GM12878 (cell line): ENCODE measurements around the gene ZNF366. TPM values are rescaled to one million over a fixed set of nuclear protein-coding genes. Genes with fewer than 3 reads are reported as not detected.

ENCODE experiments used
- ATAC-seq: fragments of 200-7000 bp; cut with Tn5 transposase; 3 replicates; pipeline ENCODE4 v1.9.1; 2020; ENCODE audit warnings: mild to moderate bottlenecking, moderate library complexity
- BruUV-seq: library from RNA; stranded (reverse); fragments of 400-500 nt; replicated peaks from 2 replicates; lab custom pipeline; 2021; lab: Mats Ljungman, UMichigan
- CTCF ChIA-PET: fragments of 300-600 bp; sonication (Branson Sonifier 250); formaldehyde crosslinking; extraction: SDS; loops from one replicate; lab custom pipeline; 2021; ENCODE audit warnings: inconsistent platforms; lab: Yijun Ruan, JAX
- POLR2A ChIA-PET: fragments of 350-600 bp; formaldehyde crosslinking; extraction: SDS; loops from one replicate; lab custom pipeline; 2021; ENCODE audit warnings: inconsistent platforms; lab: Charles Lee
- RAD21 ChIA-PET: fragments of 300-600 bp; sonication (Branson Sonifier 250); formaldehyde crosslinking; loops from one replicate; lab custom pipeline; 2023; ENCODE audit warnings: antibody characterized with exemption; ENCODE audit not compliant: unreplicated experiment; lab: Charles Lee
- SMC1A ChIA-PET: fragments of 300-600 bp; sonication (Branson Sonifier 250); formaldehyde crosslinking; loops from one replicate; lab custom pipeline; 2023; ENCODE audit not compliant: unreplicated experiment, uncharacterized antibody; lab: Charles Lee
- DNase-seq: peaks from one replicate; pipeline ENCODE4 v3.0.0-alpha.2; 2011; ENCODE audit warnings: low read depth, low spot score
- FAIRE-seq: peaks from 3 replicates; lab custom pipeline; 2011; peaks lifted over from hg19 to GRCh38; lab: Jason Lieb, UNC
- H2AFZ ChIP-seq: 2 replicates; pipeline ENCODE4 v1.6.0; 2011; ENCODE audit warnings: low read depth, low read length, control low read depth; ENCODE audit not compliant: control insufficient read depth
- H3K27ac ChIP-seq: 2 replicates; pipeline ENCODE4 v1.5.1; 2011; ENCODE audit warnings: control low read depth; ENCODE audit not compliant: control insufficient read depth, insufficient read depth
- H3K27me3 ChIP-seq, 2 experiments: replicated peaks in 1 of 2; 2 replicates each; pipeline versions ENCODE4 v1.6.0 to v1.6.1; 2011; ENCODE audit warnings: low read length in 1 of 2; ENCODE audit not compliant: control insufficient read depth in 2 of 2, insufficient read depth in 2 of 2
- H3K36me3 ChIP-seq, 2 experiments: 2 replicates each; pipeline ENCODE4 v1.5.1; 2011; ENCODE audit warnings: low read length in 1 of 2; ENCODE audit not compliant: control insufficient read depth in 2 of 2, insufficient read depth in 2 of 2
- H3K4me1 ChIP-seq: 2 replicates; pipeline ENCODE4 v1.6.1; 2011; ENCODE audit warnings: mild to moderate bottlenecking, low read length, moderate library complexity, mixed read lengths; ENCODE audit not compliant: control insufficient read depth, insufficient read depth
- H3K4me2 ChIP-seq: 2 replicates; pipeline ENCODE4 v1.6.0; 2011; ENCODE audit warnings: control low read depth; ENCODE audit not compliant: control insufficient read depth, insufficient read depth
- H3K4me3 ChIP-seq: fragments of 200-600 bp; sonication (generic); 2 replicates; pipeline ENCODE4 v1.5.1; 2016
- H3K79me2 ChIP-seq: 2 replicates; pipeline ENCODE4 v1.6.0; 2011; ENCODE audit warnings: low read length; ENCODE audit not compliant: control insufficient read depth, insufficient read depth
- H3K9ac ChIP-seq: 2 replicates; pipeline ENCODE4 v1.8.0; 2011; ENCODE audit warnings: low read length, control low read depth, mixed read lengths; ENCODE audit not compliant: control insufficient read depth, insufficient read depth
- H3K9me3 ChIP-seq: replicated peaks from 3 replicates; pipeline ENCODE4 v1.5.1; 2011; ENCODE audit warnings: mild to moderate bottlenecking, low read length; ENCODE audit not compliant: control insufficient read depth, insufficient read depth
- H4K20me1 ChIP-seq: 2 replicates; pipeline ENCODE4 v1.6.0; 2011; ENCODE audit not compliant: control insufficient read depth, insufficient read depth
- CHD1 ChIP-seq: IDR thresholded peaks from 2 replicates; pipeline ENCODE4 v1.6.1; 2012; ENCODE audit warnings: low read depth, low read length, improper control_type of control experiment
- ETV6 ChIP-seq, 2 experiments: fragments of 450-650 bp in 1 of 2; IDR thresholded peaks in 1 of 2; conservative IDR thresholded peaks in 1 of 2; 2 replicates each; pipeline ENCODE4 v1.6.1; 2014; ENCODE audit warnings: antibody characterized with exemption in 1 of 2, borderline replicate concordance in 1 of 2, low read depth in 1 of 2, mild to moderate bottlenecking in 1 of 2, moderate library complexity in 1 of 2
- IKZF1 ChIP-seq: fragments of 450-650 bp; conservative IDR thresholded peaks from 2 replicates; pipeline ENCODE4 v1.6.1; 2017; ENCODE audit warnings: antibody characterized with exemption, mild to moderate bottlenecking
- IRF4 ChIP-seq: IDR thresholded peaks from 2 replicates; pipeline ENCODE4 v1.6.1; 2011; ENCODE audit warnings: low read depth, low read length
- LARP7 ChIP-seq: fragments of 450-650 bp; IDR thresholded peaks from 2 replicates; pipeline ENCODE4 v1.6.1; 2017; ENCODE audit warnings: mild to moderate bottlenecking
- NR2C2 ChIP-seq: IDR thresholded peaks from 2 replicates; pipeline ENCODE4 v1.6.1; 2011; ENCODE audit warnings: borderline replicate concordance, low read depth; ENCODE audit not compliant: control insufficient read depth, insufficient read length
- PAX5 ChIP-seq: IDR thresholded peaks from 2 replicates; pipeline ENCODE4 v1.6.1; 2011; ENCODE audit warnings: low read depth, low read length, borderline replicate concordance
- RB1 ChIP-seq: fragments of 450-650 bp; formaldehyde crosslinking; IDR thresholded peaks from 2 replicates; pipeline ENCODE4 v1.6.1; 2017; ENCODE audit warnings: mild to moderate bottlenecking, borderline replicate concordance
- SMARCA5 ChIP-seq: fragments of 450-650 bp; IDR thresholded peaks from 2 replicates; pipeline ENCODE4 v1.6.1; 2017; ENCODE audit warnings: mild to moderate bottlenecking
- SRF ChIP-seq, 2 experiments: IDR thresholded peaks; 2 replicates each; pipeline ENCODE4 v1.6.1; 2011; ENCODE audit warnings: low read depth in 2 of 2, low read length in 2 of 2, mild to moderate bottlenecking in 1 of 2, moderate library complexity in 1 of 2
- TARDBP ChIP-seq: IDR thresholded peaks from 2 replicates; pipeline ENCODE4 v1.6.1; 2016; ENCODE audit warnings: borderline replicate concordance
- YBX1 ChIP-seq: fragments of 450-650 bp; IDR thresholded peaks from 2 replicates; pipeline ENCODE4 v1.6.1; 2016; ENCODE audit warnings: antibody characterized with exemption
- ZNF207 ChIP-seq: fragments of 450-650 bp; IDR thresholded peaks from 2 replicates; pipeline ENCODE4 v1.6.1; 2014; ENCODE audit warnings: antibody characterized with exemption, mild to moderate bottlenecking, borderline replicate concordance
- WGBS: methylation state at CpG from one replicate; pipeline ENCODE4 v1.1.6; 2016; ENCODE audit warnings: low lambda C conversion rate; ENCODE audit not compliant: insufficient replicate concordance, insufficient coverage; ENCODE audit errors: missing lambda C conversion rate; 5-methylcytosine and 5-hydroxymethylcytosine counted together
- in situ Hi-C: fragments of 300-500 bp; cut with MboI; formaldehyde crosslinking; loops from 9 replicates; pipeline ENCODE4 v1.14.3; 2018; ENCODE audit warnings: mixed read lengths
- intact Hi-C: fragments of 100-400 bp; cut with micrococcal nuclease; formaldehyde crosslinking; loops from one replicate; pipeline ENCODE4 v1.14.2; 2022; ENCODE audit not compliant: unreplicated experiment
- polyA plus RNA-seq, 11 experiments: library from polyadenylated mRNA; depleted of rRNA in 4 of 11; unstranded in 6 of 11; stranded (reverse) in 5 of 11; fragments of >200 nt; fragmentation: Nextera tagmentation in 4 of 11; fragmentation: Illumina TruSeq in 1 of 11; extraction: Ambion mirVana in 4 of 11; extraction: Trizol in 1 of 11; gene quantifications; 1 replicate in 1 of 11; 2 replicates in 10 of 11; pipeline versions ENCODE4 v1.2.1 to v1.2.3, GENCODE V29; 2011 to 2016; ENCODE audit warnings: inconsistent platforms in 2 of 11, missing spikeins in 2 of 11, low read depth in 1 of 11
- total RNA-seq, 4 experiments: library from RNA; depleted of rRNA in 3 of 4; stranded (reverse); fragments of >200 nt in 3 of 4; fragmentation: Illumina TruSeq in 1 of 4; extraction: Trizol in 1 of 4; gene quantifications; 2 replicates each; pipeline versions ENCODE4 v1.2.1 to v1.2.3, GENCODE V29; 2013 to 2021
- TF ChIP-seq, protein P1 (sequence below): fragments of 450-650 bp; IDR thresholded peaks from 2 replicates; pipeline ENCODE4 v1.6.1; 2016; ENCODE audit warnings: mild to moderate bottlenecking
- TF ChIP-seq, protein P2 (sequence below): IDR thresholded peaks from 2 replicates; pipeline ENCODE4 v1.6.1; 2011; ENCODE audit warnings: borderline replicate concordance, low read depth, mild to moderate bottlenecking, moderate library complexity, mixed read lengths, low read length; ENCODE audit not compliant: insufficient read depth; ENCODE audit errors: extremely low read length

The ZNF366 gene
- total and polyA plus RNA-seq, 10 of the 15 experiments (the other 5 are each of a cell fraction or from before 2014, with no cell fraction given): 0.01 to 0.18 (median 0.04) TPM; not detected in 6

DNA sequence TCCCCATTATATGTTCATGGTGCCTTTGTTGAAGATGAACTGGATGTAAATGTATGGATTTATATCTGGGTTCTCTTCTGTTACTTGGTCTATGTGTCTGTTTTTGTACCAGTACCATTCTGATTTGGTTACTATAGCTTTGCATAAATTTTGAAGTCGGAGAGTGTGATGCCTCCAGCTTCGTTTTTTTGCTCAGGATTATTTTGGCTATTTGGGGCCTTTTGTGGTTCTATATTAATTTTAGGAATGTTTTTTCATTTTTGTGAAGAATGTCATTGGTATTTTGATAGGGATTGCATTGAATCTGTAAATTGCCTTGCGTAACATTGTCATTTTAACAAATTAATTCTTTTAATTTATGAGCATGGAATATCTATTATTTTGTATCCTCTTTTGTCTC, 36.6 kb upstream of the ZNF366 start:
- CTCF ChIA-PET: interaction anchor here (0.9 kb wide), 1 partner anchor 14 kb away, joined by 3 read pairs; no protein-coding TSS in a partner anchor
- no peaks in the 10 kb centered on the region for H3K4me1 ChIP-seq
- no peaks in the 10 kb centered on the region for H4K20me1 ChIP-seq
- WGBS: 66% methylated on average over 3 of the region's 3 CpGs
- H3K79me2 ChIP-seq: no peaks in the 10 kb centered on the region
- H3K9me3 ChIP-seq: no peaks in the 10 kb centered on the region
- no TSS peak for BruUV-seq
- no peak overlapping the region for H3K4me2 ChIP-seq
- no peaks in the 10 kb centered on the region for H3K36me3 ChIP-seq
- no peak overlapping the region for H2AFZ ChIP-seq
- no peak for ATAC-seq
- H3K27ac ChIP-seq: no peak overlapping the region
- POLR2A ChIA-PET: interaction anchor here (0.5 kb wide), 1 partner anchor 189 kb away, joined by 3 read pairs; no protein-coding TSS in a partner anchor
- FAIRE-seq: no peak
- RAD21 ChIA-PET: no interaction called here
- SMC1A ChIA-PET: no interaction called here
- in situ Hi-C loops (loop anchor here (25.0 kb wide), 1 partner anchor 757 kb away; no protein-coding TSS in a partner anchor), intact Hi-C loops (no loop called here)
- DNase-seq: no peak
- H3K4me3 ChIP-seq: no peak overlapping the region
- H3K9ac ChIP-seq: no peak overlapping the region
- H3K27me3 ChIP-seq: no peaks in the 10 kb centered on the region; a peak in 1 of 4 replicates
- no peak for TF ChIP-seq RB1
- TF ChIP-seq, protein P1, sequence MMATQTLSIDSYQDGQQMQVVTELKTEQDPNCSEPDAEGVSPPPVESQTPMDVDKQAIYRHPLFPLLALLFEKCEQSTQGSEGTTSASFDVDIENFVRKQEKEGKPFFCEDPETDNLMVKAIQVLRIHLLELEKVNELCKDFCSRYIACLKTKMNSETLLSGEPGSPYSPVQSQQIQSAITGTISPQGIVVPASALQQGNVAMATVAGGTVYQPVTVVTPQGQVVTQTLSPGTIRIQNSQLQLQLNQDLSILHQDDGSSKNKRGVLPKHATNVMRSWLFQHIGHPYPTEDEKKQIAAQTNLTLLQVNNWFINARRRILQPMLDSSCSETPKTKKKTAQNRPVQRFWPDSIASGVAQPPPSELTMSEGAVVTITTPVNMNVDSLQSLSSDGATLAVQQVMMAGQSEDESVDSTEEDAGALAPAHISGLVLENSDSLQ: no peak
- no peak for TF ChIP-seq TARDBP
- TF ChIP-seq IKZF1: no peak

GRCh38 chr5:72543365-72543764, 36.2 kb upstream of the ZNF366 start:
- Histone ChIP-seq H2AFZ (no peak overlapping the region), H3K79me2 (no peaks in the 10 kb centered on the region), H3K27ac (no peak overlapping the region), H4K20me1 (no peaks in the 10 kb centered on the region), H3K4me3 (no peak overlapping the region), H3K9me3 (no peaks in the 10 kb centered on the region), H3K36me3 (no peaks in the 10 kb centered on the region), H3K4me1 (no peaks in the 10 kb centered on the region), H3K4me2 (no peak overlapping the region), H3K9ac (no peak overlapping the region), H3K27me3 (no peaks in the 10 kb centered on the region; a peak in 1 of 4 replicates)
- SMC1A ChIA-PET: no interaction called here
- POLR2A ChIA-PET: interaction anchor here (0.5 kb wide), 1 partner anchor 189 kb away, joined by 3 read pairs; no protein-coding TSS in a partner anchor
- in situ Hi-C loops (loop anchor here (25.0 kb wide), 1 partner anchor 756 kb away; no protein-coding TSS in a partner anchor), intact Hi-C loops (no loop called here)
- FAIRE-seq (no peak), ATAC-seq (no peak), DNase-seq (no peak)
- RAD21 ChIA-PET: no interaction called here
- CTCF ChIA-PET: no interaction called here
- TF ChIP-seq, protein P2, sequence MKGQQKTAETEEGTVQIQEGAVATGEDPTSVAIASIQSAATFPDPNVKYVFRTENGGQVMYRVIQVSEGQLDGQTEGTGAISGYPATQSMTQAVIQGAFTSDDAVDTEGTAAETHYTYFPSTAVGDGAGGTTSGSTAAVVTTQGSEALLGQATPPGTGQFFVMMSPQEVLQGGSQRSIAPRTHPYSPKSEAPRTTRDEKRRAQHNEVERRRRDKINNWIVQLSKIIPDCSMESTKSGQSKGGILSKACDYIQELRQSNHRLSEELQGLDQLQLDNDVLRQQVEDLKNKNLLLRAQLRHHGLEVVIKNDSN: no peak
- TF ChIP-seq IRF4 (no peak), ZNF207 (no peak), YBX1 (no peak), PAX5 (no peak), CHD1 (no peak), NR2C2 (no peak), SMARCA5 (no peak), ETV6 (conservative IDR thresholded peaks at IDR 0.05 in 1 of 2, IDR thresholded peaks at IDR 0.05 in 1 of 2; ENCODE audit: borderline replicate concordance in 1 of 2, low read depth in 1 of 2) (no peak), LARP7 (no peak), SRF (IDR thresholded peaks at IDR 0.05; ENCODE audit: low read depth in 2 of 2, low read length in 2 of 2) (no peak)
- WGBS: 15% methylated on average over 3 of the region's 3 CpGs
- BruUV-seq: no TSS peak
